ENCODE measurements around the gene SLC15A1.
"Not testable (repeated sequence)": the region's sequence is repeated elsewhere in the genome, so short reads cannot be mapped to it uniquely, and the experiment has no call there.

Gene SLC15A1

DNA sequence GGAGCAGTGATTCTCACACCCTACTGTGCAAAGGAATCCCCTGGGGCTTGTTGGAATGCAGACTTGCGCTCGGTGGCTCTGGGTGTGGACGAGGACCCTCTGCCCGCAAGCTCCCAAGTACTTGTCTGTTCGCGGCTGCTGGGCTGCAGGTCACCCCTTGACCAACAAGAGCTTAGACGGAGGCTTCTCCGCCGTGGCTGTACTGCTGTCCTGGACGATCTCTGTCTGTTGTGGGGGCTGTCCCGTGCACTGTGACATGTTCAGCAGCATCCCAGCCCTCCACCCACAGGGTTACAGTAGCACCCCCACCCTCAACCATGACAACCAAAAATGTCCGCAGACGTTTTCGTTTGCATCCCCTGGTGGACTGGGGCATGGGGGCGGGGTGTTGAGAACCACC is 22.9 kb upstream of the SLC15A1 start:
- TF ChIP-seq ZNF274 (IDR thresholded peaks at IDR 0.05; ENCODE audit: low read depth, low read length), result no peak
- no peak overlapping the region for H3K4me3 ChIP-seq (ENCODE audit: low read length)

- no peak overlapping the region for H3K4me3 ChIP-seq (ENCODE audit: low read length)
- no peak for TF ChIP-seq ZNF274 (IDR thresholded peaks at IDR 0.05; ENCODE audit: low read depth, low read length)
Measured at GRCh38 chr13:98774776-98775175, 22.3 kb upstream of the SLC15A1 start.

DNA sequence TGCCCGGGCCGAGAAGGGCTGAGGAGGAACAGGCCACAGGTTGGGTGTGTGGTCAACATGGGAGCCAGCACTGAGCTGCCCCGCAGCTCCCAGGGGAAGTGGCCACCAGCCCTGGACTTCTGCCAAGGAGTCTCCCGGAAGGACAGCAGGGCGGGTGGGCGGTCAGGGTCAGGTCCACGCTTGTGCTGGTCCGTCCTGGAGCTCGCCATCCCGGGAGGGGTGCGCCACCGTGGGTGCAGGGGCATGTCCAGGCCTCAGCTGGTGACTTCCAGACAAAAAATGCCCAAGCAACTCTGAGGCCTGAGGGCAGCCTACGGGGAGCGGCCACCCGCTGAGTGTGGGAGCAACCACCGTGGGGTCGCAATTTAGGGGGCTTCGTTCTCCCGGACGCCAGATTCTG is 21.4 kb upstream of the SLC15A1 start:
- TF ChIP-seq ZNF274 (IDR thresholded peaks at IDR 0.05; ENCODE audit: low read depth, low read length), result no peak
- no peak overlapping the region for H3K4me3 ChIP-seq (ENCODE audit: low read length)

DNA sequence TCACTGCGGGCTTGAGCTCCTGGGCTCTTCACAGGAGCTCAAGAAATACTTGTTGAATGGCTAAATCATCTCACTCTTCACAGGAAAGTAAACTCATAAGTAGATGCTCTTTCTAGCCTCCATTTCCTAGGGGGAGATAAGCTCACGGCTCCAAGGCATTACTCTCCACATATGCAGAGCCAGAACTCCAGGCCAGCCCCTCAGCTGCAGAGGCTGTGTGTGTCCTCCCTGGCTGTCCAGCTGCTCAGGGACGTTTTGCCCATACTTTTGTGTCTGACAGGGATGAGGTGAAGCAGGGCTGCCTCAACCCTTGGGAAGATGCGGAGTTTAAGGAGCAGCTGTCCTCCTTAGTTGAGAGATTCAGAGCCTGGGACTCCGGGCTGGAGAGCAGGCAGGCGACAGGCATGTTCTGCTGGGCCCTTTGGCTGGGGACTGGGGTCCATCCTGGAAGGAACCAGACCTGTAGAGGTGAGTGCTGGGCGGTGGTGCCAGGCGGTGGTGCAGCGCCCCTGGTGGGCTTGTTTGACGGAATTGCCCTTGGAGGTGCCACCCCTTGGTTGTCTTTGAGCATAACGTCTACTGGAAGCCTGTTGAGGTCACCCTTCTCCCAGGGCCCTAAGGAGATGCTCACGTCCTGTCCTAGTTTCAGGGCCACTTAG is 20.5 kb upstream of the SLC15A1 start:
- no peak for TF ChIP-seq ZNF274 (IDR thresholded peaks at IDR 0.05; ENCODE audit: low read depth, low read length)
- no peak overlapping the region for H3K4me3 ChIP-seq (ENCODE audit: low read length)

- no peak for TF ChIP-seq ZNF274 (IDR thresholded peaks at IDR 0.05; ENCODE audit: low read depth, low read length)
- H3K4me3 ChIP-seq (ENCODE audit: low read length), result no peak overlapping the region
Measured at GRCh38 chr13:98771838-98772611, 19.6 kb upstream of the SLC15A1 start.

GRCh38 chr13:98769736-98770135 is 17.3 kb upstream of the SLC15A1 start:
- TF ChIP-seq ZNF274 (IDR thresholded peaks at IDR 0.05; ENCODE audit: low read depth, low read length), result no peak
- H3K4me3 ChIP-seq (ENCODE audit: low read length), result no peak overlapping the region

DNA sequence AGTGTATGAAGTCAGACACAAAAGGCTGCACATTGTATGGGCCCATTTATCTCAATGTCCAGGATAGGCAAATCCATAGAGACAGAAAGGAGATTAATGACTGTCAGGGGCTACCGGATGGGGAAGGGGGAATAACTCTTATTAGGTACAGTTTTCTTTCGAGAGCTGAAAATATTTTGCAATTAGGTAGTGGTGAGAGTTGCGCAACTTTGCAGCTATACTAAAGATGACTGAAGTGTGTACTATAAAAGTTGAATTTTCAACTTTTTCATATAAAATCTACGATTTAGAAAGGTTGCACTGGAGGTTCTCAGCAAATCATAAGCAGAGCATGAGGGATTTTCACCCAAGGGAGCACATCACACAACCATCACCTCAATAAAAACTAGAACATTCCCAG is 16.1 kb upstream of the SLC15A1 start:
- TF ChIP-seq ZNF274 (IDR thresholded peaks at IDR 0.05; ENCODE audit: low read depth, low read length), result no peak
- no peak overlapping the region for H3K4me3 ChIP-seq (ENCODE audit: low read length)

DNA sequence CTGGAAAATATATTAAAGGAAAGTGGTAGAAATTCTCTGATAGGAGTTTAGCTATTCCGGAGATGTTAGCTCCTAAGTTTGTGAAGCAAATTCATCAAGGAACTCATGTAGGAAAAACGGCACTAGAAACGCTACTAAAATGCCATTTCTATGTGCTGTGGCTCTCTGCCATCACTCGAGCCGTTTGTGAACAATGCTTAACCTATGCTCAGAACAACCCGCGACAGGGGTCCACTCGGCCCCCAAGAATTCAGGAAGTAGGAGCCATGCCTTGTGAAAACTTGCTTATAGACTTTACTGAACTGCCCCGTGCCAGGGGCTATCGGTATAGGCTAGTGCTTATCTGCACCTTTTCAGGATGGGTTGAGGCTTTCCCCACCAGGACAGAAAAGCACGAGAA is 14.2 kb upstream of the SLC15A1 start:
- no peak overlapping the region for H3K4me3 ChIP-seq (ENCODE audit: low read length)
- no peak for TF ChIP-seq ZNF274 (IDR thresholded peaks at IDR 0.05; ENCODE audit: low read depth, low read length)

- H3K4me3 ChIP-seq (ENCODE audit: low read length), result no peak overlapping the region
- no peak for TF ChIP-seq ZNF274 (IDR thresholded peaks at IDR 0.05; ENCODE audit: low read depth, low read length)
Measured at GRCh38 chr13:98765996-98766519, 13.6 kb upstream of the SLC15A1 start.

DNA sequence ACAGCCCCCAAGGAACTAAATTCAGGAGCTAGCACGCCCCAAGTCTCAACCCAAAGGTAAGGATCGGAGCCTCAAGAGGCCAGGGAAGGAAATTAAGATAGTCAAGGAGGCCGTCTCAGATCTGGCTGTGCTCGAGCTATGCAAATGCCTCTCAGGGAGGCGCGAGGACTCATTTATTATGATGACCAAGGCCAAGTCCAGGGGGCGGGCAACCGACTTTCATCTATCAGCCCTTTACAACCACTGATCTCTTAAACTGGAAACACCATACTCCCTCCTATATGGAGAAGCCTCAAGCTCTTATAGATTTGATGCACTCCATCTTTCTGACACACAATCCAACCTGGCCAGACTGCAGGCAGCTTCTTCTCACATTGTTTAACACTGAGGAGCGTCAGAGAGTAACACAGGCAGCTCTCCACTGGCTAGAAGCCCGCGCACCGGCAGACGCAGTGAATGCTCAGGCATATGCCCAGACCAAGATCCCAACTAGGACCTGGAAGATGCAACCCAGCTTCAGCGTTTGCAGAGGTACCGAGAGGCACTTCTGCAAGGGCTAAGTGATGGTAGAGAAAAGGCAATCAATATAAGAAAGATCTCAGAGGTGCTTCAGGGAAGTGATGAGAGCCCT is 9.6 kb upstream of the SLC15A1 start:
- no peak overlapping the region for H3K4me3 ChIP-seq (ENCODE audit: low read length)
- no peak for TF ChIP-seq ZNF274 (IDR thresholded peaks at IDR 0.05; ENCODE audit: low read depth, low read length)

DNA sequence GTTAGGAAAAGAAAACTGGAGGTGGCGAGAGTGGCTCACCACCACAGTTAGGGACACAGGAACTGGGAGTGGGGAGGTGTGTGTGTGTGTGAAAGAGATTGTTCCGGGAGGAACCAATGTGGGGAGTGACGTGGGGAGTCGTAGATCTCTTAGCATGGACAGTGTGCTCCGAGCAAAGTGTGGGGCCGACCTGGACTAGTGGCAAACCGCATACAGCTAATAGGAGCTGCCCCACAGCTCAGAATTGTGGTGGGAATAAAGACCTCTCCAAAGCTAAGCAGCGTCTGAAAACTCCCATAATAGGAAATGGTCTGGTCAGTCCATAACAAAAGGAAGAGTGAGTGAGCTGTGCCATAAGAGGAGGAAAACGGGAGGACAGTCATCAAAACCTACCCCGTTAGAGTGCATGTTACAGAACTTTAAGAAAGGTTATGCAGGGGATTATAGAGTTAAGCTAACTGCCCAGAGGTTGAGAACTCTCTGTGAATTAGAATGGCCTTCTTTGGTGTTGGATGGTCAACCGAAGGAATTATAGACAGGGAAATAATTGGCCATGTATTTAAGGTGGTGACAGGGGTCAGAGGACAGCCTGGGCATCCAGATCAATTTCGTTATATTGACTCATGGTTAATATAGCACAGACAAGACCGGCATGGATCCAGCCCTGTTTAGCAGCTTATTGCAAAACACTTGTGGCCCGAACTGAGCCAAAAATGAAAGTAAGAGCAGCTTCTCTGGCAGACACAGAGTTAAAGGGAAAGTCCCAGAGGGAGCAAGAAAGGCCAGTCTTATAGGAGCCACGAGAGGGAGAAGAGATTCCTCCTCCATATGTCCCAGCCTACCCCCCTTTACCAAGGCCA is 8.9 kb upstream of the SLC15A1 start:
- H3K4me3 ChIP-seq (ENCODE audit: low read length), result no peak overlapping the region
- no peak for TF ChIP-seq ZNF274 (IDR thresholded peaks at IDR 0.05; ENCODE audit: low read depth, low read length)

- TF ChIP-seq ZNF274 (IDR thresholded peaks at IDR 0.05; ENCODE audit: low read depth, low read length), result no peak
- no peak overlapping the region for H3K4me3 ChIP-seq (ENCODE audit: low read length)
Measured at GRCh38 chr13:98755729-98756128, 3.3 kb upstream of the SLC15A1 start.

DNA sequence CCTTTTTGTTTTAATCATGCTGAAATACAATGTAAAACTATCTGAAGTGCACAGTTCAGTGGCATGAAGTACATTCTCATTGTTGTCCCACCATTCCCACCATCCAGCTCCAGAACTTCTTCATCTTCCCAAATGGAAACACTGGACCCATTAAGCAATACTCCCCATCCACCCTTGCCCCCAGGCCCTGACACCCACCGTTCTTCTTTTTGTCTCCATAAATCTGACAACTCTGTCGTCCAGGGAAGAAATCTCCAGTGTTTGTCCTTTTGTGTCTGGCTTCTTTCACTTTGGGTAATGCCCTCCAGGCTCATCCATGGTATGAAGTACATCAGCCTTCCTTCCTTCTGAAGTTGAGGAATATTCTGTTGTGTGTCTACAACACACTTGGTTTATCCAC is 2.6 kb upstream of the SLC15A1 start:
- no peak overlapping the region for H3K4me3 ChIP-seq (ENCODE audit: low read length)
- no peak for TF ChIP-seq ZNF274 (IDR thresholded peaks at IDR 0.05; ENCODE audit: low read depth, low read length)

DNA sequence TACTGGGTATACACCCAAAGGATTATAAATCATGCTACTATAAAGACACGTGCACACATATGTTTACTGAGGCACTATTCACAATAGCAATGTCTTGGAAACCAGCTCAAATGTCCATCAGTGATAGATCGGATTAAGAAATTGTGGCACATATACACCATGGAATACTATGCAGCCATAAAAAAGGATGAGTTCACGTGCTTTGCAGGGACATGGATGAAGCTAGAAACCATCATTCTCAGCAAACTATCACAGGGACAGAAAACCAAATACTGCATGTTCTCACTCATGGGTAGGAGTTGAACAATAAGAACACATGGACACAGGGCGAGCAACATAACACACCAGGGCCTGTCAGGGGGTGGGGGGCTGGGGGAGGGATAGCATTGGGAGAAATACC is 2.0 kb upstream of the SLC15A1 start:
- not testable (repeated sequence) for H3K4me3 ChIP-seq (ENCODE audit: low read length)

All from GM08714 (cell line).